ENCODE data around the gene MEI1.

MEI1 gene, protein sequence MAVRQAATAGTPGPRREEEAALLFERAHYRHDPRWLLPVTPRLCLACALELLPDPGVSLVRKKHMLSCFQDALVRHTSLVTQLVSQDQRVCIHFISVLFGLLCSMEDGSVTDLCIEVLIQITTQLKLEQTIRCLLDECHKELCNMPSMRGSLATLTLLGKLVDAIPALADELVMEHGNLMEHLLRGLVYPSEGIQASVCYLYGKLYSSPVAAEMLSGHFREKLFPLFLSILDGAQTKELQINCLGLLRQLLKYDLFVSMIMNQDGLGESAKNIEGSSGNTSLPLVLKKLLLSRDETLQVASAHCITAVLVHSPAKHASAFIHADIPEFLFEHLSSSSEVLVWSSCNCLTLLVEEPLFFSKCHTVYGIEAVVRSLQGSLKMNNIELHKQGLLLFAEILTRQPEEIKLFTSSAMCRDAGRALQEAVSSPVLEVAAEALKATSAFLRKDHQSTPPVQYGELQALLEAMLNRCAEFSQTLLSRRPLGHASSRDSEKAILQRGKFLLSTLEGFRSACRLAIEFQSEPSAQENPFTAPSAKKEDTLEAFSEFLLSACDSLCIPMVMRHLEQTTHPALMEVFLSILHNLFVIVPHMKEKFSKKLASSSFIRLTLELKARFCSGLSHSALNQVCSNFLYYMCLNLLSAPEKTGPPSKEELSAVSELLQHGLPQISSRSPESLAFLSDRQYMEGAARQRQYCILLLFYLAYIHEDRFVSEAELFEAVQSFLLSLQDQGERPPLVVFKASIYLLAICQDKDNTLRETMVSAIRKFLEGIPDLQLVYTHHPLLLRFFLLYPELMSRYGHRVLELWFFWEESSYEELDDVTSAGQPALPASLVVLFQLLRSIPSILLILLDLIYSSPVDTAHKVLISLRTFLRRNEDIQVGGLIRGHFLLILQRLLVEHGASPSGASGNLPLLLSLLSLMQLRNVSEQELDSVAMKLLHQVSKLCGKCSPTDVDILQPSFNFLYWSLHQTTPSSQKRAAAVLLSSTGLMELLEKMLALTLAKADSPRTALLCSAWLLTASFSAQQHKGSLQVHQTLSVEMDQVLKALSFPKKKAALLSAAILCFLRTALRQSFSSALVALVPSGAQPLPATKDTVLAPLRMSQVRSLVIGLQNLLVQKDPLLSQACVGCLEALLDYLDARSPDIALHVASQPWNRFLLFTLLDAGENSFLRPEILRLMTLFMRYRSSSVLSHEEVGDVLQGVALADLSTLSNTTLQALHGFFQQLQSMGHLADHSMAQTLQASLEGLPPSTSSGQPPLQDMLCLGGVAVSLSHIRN

GRCh38 chr22:41699264-41700107, at the start of gene MEI1:
TSS of gene MEI1 (plus strand) at chr22:41699503. CDS start at chr22:41699539, 36 bp downstream.
- ChIA-PET POLR2A (interaction anchor here (0.7 kb wide), 1 partner anchor 62 kb away, joined by 3 read pairs; no protein-coding TSS in a partner anchor), CTCF (interaction anchor here (0.7 to 5.7 kb wide), 13 partner anchors 13 to 251 kb away, joined by 3 to 82 read pairs (median 13); partner anchors contain the start of genes CCDC134, CENPM, SMIM45 and SNU13)
- TF ChIP-seq, protein P1, sequence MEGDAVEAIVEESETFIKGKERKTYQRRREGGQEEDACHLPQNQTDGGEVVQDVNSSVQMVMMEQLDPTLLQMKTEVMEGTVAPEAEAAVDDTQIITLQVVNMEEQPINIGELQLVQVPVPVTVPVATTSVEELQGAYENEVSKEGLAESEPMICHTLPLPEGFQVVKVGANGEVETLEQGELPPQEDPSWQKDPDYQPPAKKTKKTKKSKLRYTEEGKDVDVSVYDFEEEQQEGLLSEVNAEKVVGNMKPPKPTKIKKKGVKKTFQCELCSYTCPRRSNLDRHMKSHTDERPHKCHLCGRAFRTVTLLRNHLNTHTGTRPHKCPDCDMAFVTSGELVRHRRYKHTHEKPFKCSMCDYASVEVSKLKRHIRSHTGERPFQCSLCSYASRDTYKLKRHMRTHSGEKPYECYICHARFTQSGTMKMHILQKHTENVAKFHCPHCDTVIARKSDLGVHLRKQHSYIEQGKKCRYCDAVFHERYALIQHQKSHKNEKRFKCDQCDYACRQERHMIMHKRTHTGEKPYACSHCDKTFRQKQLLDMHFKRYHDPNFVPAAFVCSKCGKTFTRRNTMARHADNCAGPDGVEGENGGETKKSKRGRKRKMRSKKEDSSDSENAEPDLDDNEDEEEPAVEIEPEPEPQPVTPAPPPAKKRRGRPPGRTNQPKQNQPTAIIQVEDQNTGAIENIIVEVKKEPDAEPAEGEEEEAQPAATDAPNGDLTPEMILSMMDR (IDR thresholded peaks at IDR 0.05; ENCODE audit: control extremely low read depth, extremely low read depth, low read depth, missing control alignments) = no peak
- peak; percentile 93 for DNase-seq (ENCODE audit: extremely low spot score)

DNA sequence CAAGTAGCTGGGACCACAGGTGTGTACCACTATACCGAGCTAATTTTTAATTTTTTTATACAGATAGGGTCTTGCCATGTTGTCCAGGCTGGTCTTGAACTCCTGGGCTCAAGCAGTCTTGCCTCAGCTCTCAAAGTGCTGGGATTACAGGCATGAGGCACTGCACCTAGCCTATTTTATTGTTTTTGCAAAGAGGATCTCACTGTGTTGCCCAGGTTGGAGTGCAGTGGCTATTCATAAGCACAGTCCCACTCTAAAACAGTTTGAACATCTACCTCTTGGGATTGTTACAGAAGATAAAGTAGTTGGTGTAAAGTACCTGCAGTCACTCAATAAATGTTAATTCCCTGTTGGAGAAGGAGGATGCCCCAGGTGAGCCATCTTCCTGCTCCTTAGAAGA, 49.1 kb upstream of the MEI1 start:
- TF ChIP-seq, protein P1 (IDR thresholded peaks at IDR 0.05; ENCODE audit: control extremely low read depth, extremely low read depth, low read depth, missing control alignments) = no peak
- DNase-seq (ENCODE audit: extremely low spot score) = no peak
- CTCF ChIA-PET = interaction anchor here (1.1 to 11.8 kb wide), 2 partner anchors 10 to 15 kb away, joined by 3 to 82 read pairs; no protein-coding TSS in a partner anchor
- POLR2A ChIA-PET = interaction anchor here (0.6 kb wide), 1 partner anchor 19 kb away, joined by 5 read pairs; no protein-coding TSS in a partner anchor

DNA sequence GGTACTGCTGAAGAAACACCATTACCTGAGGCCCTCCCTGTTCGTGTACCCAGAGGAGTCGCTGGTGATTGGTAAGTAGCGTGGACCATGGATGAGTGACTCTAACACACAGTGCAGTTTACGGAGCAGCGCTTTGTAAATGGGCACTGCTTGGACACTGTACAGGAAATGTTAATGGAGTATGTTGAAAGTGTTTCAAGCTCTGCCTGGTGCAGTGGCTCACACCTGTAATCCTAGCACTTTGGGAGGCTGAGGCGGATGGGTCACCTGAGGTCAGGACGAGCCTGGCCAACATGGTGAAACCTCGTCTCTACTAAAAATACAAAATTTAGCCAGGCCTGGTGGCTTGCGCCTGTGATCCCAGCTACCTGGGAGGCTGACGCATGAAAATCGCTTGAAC, 48.5 kb upstream of the MEI1 start:
- TF ChIP-seq, protein P1 (IDR thresholded peaks at IDR 0.05; ENCODE audit: control extremely low read depth, extremely low read depth, low read depth, missing control alignments) = no peak
- DNase-seq (ENCODE audit: extremely low spot score) = peak; percentile 5
- ChIA-PET CTCF (interaction anchor here (0.9 to 11.8 kb wide), 3 partner anchors 9 to 14 kb away, joined by 3 to 82 read pairs (median 4); no protein-coding TSS in a partner anchor), POLR2A (interaction anchor here (0.6 kb wide), 1 partner anchor 340 kb away, joined by 13 read pairs; no protein-coding TSS in a partner anchor)

DNA sequence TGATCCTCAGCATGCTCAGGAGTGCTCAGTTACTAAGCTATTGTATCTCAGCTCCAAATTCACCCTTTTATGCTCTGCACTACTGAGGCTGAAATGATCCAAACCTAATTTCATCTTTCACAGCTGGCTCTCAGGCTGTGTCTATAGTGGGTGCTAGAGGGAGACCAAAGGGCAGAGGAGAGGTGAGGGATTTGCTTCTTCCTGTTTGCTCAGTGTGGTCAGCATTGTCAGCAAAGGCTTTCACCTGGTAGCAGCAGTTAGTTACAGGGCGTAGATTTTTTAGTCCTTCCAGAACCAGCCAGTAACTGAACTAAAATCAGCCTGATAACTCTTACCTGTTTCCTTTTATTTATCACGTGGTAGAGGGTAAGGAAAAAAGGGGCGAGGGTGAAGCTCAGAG, 45.0 kb upstream of the MEI1 start:
- CTCF ChIA-PET = interaction anchor here (0.9 to 11.8 kb wide), 6 partner anchors 9 to 169 kb away, joined by 3 to 82 read pairs (median 3); no protein-coding TSS in a partner anchor
- POLR2A ChIA-PET = no interaction called here
- TF ChIP-seq, protein P1 (IDR thresholded peaks at IDR 0.05; ENCODE audit: control extremely low read depth, extremely low read depth, low read depth, missing control alignments) = no peak
- no peak for DNase-seq (ENCODE audit: extremely low spot score)

- ChIA-PET CTCF (interaction anchor here (0.9 to 11.8 kb wide), 3 partner anchors 9 to 90 kb away, joined by 3 to 82 read pairs (median 4); no protein-coding TSS in a partner anchor), POLR2A (no interaction called here)
- TF ChIP-seq, protein P1 (IDR thresholded peaks at IDR 0.05; ENCODE audit: control extremely low read depth, extremely low read depth, low read depth, missing control alignments) = no peak
- DNase-seq (ENCODE audit: extremely low spot score) = no peak
These were observed 42.7 kb upstream of the MEI1 start for GRCh38 chr22:41656556-41656955.

All from GM10248 (cell line).